ENCODE data around the gene SP110.

The SP110 gene

DNA sequence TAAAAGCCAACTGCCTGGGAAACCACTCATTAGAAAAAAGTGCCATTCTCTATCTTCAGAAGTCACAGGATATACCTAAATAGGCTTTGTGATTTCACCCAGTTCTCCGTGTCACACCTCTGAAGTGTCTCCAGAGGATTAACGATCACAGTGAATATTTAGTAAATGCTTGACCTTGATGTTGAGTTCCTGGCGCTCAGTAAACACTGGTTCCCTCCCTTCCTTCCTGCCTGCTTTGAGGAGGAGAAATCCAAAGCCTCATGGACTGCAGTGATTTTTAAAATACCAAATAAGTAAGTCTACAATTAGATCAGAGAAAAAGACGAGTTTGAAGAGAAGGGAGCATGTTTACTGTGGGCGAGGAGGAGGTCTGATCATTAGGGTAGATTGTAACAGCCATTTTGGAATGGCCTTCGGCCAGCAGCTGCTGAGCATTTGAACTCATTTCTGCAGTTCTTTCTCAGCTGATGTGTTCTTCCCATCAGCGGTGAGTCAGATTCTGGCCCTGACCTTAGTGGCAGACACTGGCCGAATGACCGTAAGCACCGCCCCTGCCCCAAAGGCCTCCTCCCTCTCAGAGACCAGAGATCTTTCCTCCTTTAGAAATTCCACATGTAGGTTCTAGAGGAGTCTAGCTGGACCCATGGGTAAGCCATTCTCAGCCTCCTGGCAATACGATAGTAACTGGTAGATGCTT, 89.0 kb downstream of the SP110 start:
- no peak for TF ChIP-seq RAD21 (IDR thresholded peaks at IDR 0.05; ENCODE audit: low read depth)
- TF ChIP-seq NFIC (IDR thresholded peaks at IDR 0.05): no peak

DNA sequence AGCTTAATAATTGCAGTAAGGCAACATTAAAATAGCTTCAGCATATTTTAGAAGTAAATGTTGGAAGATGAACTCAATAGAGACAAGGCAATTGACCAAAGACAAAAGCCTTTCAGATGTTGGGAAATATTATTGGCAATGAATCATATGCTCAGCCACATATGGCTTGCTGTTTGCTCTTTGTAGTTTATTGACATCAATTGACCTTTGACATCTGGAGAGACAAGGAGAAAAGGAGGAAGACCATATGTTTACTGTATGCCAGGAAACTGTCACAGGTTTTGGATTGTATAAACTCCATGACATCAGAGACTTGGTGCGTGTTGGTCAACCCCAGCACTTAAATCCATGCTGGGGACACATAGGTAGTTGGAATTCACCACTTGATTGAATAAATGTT, 90.4 kb downstream of the SP110 start:
- TF ChIP-seq CEBPB (IDR thresholded peaks at IDR 0.05): no peak
- TF ChIP-seq, protein P1, sequence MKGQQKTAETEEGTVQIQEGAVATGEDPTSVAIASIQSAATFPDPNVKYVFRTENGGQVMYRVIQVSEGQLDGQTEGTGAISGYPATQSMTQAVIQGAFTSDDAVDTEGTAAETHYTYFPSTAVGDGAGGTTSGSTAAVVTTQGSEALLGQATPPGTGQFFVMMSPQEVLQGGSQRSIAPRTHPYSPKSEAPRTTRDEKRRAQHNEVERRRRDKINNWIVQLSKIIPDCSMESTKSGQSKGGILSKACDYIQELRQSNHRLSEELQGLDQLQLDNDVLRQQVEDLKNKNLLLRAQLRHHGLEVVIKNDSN (IDR thresholded peaks at IDR 0.05): no peak
- no peak for TF ChIP-seq EP300 (IDR thresholded peaks at IDR 0.05; ENCODE audit: borderline replicate concordance)
- TF ChIP-seq, protein P2, sequence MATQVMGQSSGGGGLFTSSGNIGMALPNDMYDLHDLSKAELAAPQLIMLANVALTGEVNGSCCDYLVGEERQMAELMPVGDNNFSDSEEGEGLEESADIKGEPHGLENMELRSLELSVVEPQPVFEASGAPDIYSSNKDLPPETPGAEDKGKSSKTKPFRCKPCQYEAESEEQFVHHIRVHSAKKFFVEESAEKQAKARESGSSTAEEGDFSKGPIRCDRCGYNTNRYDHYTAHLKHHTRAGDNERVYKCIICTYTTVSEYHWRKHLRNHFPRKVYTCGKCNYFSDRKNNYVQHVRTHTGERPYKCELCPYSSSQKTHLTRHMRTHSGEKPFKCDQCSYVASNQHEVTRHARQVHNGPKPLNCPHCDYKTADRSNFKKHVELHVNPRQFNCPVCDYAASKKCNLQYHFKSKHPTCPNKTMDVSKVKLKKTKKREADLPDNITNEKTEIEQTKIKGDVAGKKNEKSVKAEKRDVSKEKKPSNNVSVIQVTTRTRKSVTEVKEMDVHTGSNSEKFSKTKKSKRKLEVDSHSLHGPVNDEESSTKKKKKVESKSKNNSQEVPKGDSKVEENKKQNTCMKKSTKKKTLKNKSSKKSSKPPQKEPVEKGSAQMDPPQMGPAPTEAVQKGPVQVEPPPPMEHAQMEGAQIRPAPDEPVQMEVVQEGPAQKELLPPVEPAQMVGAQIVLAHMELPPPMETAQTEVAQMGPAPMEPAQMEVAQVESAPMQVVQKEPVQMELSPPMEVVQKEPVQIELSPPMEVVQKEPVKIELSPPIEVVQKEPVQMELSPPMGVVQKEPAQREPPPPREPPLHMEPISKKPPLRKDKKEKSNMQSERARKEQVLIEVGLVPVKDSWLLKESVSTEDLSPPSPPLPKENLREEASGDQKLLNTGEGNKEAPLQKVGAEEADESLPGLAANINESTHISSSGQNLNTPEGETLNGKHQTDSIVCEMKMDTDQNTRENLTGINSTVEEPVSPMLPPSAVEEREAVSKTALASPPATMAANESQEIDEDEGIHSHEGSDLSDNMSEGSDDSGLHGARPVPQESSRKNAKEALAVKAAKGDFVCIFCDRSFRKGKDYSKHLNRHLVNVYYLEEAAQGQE (IDR thresholded peaks at IDR 0.05; ENCODE audit: low read depth): no peak
- TF ChIP-seq RAD21 (IDR thresholded peaks at IDR 0.05; ENCODE audit: low read depth): no peak
- no peak for TF ChIP-seq YY1 (IDR thresholded peaks at IDR 0.05; ENCODE audit: low read depth)
- no peak for TF ChIP-seq CREB1 (IDR thresholded peaks at IDR 0.05; ENCODE audit: low read depth)
- TF ChIP-seq ZBTB7A (IDR thresholded peaks at IDR 0.05; ENCODE audit: low read depth): no peak

DNA sequence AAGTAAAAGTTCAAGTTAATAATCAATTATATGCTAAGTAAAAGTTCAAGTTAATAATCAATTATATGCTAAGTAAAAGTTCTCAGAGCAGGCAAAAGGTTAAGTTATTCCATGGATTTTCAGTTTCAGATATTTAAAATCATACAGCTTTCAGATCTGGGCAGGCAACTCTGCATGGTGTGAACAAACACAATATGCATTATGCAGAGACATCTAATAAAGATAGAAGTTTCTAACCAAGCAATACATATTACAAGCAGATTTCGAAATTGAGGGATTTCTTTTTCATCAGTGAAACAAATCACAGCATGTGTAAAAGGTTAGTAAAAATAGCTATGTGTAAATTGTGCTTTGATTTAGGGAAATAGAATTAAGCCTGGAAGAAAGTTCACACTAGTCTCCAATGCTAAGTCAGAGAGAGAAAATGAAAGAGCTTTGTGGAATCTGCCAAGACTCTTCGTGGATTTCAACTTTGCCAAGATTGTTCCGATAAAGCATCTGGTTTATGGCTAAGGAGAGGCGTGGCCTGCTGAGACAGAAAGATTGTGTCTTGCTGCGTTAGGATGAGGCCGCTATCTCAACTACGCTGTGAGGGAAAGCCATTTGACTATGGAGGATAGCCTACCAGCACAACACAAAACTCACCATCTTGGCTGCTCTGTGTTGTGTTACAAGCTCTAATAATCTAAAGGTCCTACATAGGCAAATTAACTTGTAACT, 91.0 kb downstream of the SP110 start:
- TF ChIP-seq CREB1 (IDR thresholded peaks at IDR 0.05; ENCODE audit: low read depth) (no peak), EP300 (IDR thresholded peaks at IDR 0.05; ENCODE audit: borderline replicate concordance) (no peak), EGR1 (IDR thresholded peaks at IDR 0.05) (no peak), TAF1 (IDR thresholded peaks at IDR 0.05; ENCODE audit: low read depth) (no peak), YY1 (IDR thresholded peaks at IDR 0.05; ENCODE audit: low read depth) (no peak), NFIC (IDR thresholded peaks at IDR 0.05) (no peak), RAD21 (IDR thresholded peaks at IDR 0.05; ENCODE audit: low read depth) (no peak), ZBTB7A (IDR thresholded peaks at IDR 0.05; ENCODE audit: low read depth) (no peak), TCF12 (IDR thresholded peaks at IDR 0.05; ENCODE audit: low read depth) (no peak), FOXM1 (IDR thresholded peaks at IDR 0.05; ENCODE audit: borderline replicate concordance, low read depth) (no peak), CEBPB (IDR thresholded peaks at IDR 0.05) (no peak), TEAD4 (IDR thresholded peaks at IDR 0.05) (no peak)
- TF ChIP-seq, protein P1 (IDR thresholded peaks at IDR 0.05): no peak
- TF ChIP-seq, protein P2 (IDR thresholded peaks at IDR 0.05; ENCODE audit: low read depth): no peak
- TF ChIP-seq, protein P3, sequence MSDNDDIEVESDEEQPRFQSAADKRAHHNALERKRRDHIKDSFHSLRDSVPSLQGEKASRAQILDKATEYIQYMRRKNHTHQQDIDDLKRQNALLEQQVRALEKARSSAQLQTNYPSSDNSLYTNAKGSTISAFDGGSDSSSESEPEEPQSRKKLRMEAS (IDR thresholded peaks at IDR 0.05): no peak

DNA sequence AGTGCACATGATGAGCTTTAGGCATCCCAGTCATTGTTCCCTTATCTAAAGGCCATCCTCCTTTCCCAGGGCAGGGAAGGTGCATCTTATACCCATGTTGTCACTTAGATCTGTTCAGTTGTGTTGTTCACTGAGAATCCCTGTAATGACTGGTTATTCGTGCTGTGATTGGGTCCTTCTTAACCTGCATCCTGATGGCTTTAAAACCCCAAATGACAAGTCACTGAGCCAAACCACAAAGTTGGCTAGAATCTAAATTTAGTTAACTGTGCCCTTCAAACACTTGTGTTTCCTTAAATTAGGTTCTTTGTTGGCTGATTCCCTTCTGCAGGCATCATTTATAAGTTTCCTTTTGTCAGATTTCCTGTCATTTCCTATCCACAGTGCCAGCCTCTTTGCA, 92.6 kb downstream of the SP110 start:
- no peak for TF ChIP-seq CEBPB (IDR thresholded peaks at IDR 0.05)
- TF ChIP-seq RAD21 (IDR thresholded peaks at IDR 0.05; ENCODE audit: low read depth): no peak
- no peak for TF ChIP-seq TAF1 (IDR thresholded peaks at IDR 0.05; ENCODE audit: low read depth)
- no peak for TF ChIP-seq ZBTB7A (IDR thresholded peaks at IDR 0.05; ENCODE audit: low read depth)
- TF ChIP-seq NFIC (IDR thresholded peaks at IDR 0.05): no peak
- no peak for TF ChIP-seq TCF12 (IDR thresholded peaks at IDR 0.05; ENCODE audit: low read depth)
- no peak for TF ChIP-seq CREB1 (IDR thresholded peaks at IDR 0.05; ENCODE audit: low read depth)
- TF ChIP-seq FOXM1 (IDR thresholded peaks at IDR 0.05; ENCODE audit: borderline replicate concordance, low read depth): no peak
- no peak for TF ChIP-seq YY1 (IDR thresholded peaks at IDR 0.05; ENCODE audit: low read depth)
- TF ChIP-seq EGR1 (IDR thresholded peaks at IDR 0.05): no peak
- TF ChIP-seq, protein P1 (IDR thresholded peaks at IDR 0.05): no peak
- TF ChIP-seq EP300 (IDR thresholded peaks at IDR 0.05; ENCODE audit: borderline replicate concordance): no peak
- no peak for TF ChIP-seq TEAD4 (IDR thresholded peaks at IDR 0.05)
- TF ChIP-seq, protein P2 (IDR thresholded peaks at IDR 0.05; ENCODE audit: low read depth): no peak
- TF ChIP-seq, protein P3 (IDR thresholded peaks at IDR 0.05): no peak

Data from Ishikawa (cell line).